Endodermal cell (in vitro differentiated cells): ENCODE results near the gene TESK2. TPM values are rescaled to one million over a fixed set of nuclear protein-coding genes. Genes with fewer than 3 reads are reported as not detected.

Experiments used
- DNase-seq: peaks from one replicate; pipeline ENCODE4 v3.0.0-alpha.2; 2017
- H3K27ac ChIP-seq: 2 replicates; pipeline ENCODE4 v1.5.1; 2013; ENCODE audit warnings: mild to moderate bottlenecking, low read depth, low read length, moderate library complexity
- H3K27me3 ChIP-seq: 2 replicates; pipeline ENCODE4 v1.6.1; 2013; ENCODE audit warnings: mild to moderate bottlenecking, low read length, moderate library complexity; ENCODE audit not compliant: insufficient read depth, control insufficient read depth, poor library complexity, severe bottlenecking
- H3K36me3 ChIP-seq: 2 replicates; pipeline ENCODE4 v1.7.0; 2013; ENCODE audit warnings: mild to moderate bottlenecking, low read length, moderate library complexity; ENCODE audit not compliant: control insufficient read depth, insufficient read depth
- H3K4me1 ChIP-seq: one replicate; pipeline ENCODE4 v1.7.0; 2013; ENCODE audit warnings: low read length; ENCODE audit not compliant: control insufficient read depth, insufficient read depth
- H3K4me3 ChIP-seq: 2 replicates; pipeline ENCODE4 v1.5.1; 2013; ENCODE audit warnings: mild to moderate bottlenecking, low read length, moderate library complexity
- H3K9ac ChIP-seq: 2 replicates; pipeline ENCODE4 v1.6.1; 2013; ENCODE audit warnings: mild to moderate bottlenecking, low read length, moderate library complexity; ENCODE audit not compliant: poor library complexity, severe bottlenecking; ENCODE audit errors: extremely low read depth
- H3K9me3 ChIP-seq: 2 replicates; pipeline ENCODE4 v1.6.1; 2013; ENCODE audit warnings: mild to moderate bottlenecking, low read length, moderate library complexity; ENCODE audit not compliant: control insufficient read depth
- H3K27ac Mint-ChIP-seq: 2 replicates; pipeline ENCODE4 v1.8.0; 2020; ENCODE audit warnings: mixed read lengths
- H3K27me3 Mint-ChIP-seq: 2 replicates; pipeline ENCODE4 v1.8.0; 2021; ENCODE audit warnings: mild to moderate bottlenecking, mixed read lengths; ENCODE audit not compliant: insufficient read depth
- H3K36me3 Mint-ChIP-seq: 2 replicates; pipeline ENCODE4 v1.8.0; 2020; ENCODE audit warnings: low read depth, mixed read lengths
- H3K4me1 Mint-ChIP-seq: 2 replicates; pipeline ENCODE4 v1.8.0; 2020; ENCODE audit warnings: mixed read lengths
- H3K4me3 Mint-ChIP-seq: 2 replicates; pipeline ENCODE4 v1.8.0; 2020; ENCODE audit warnings: mild to moderate bottlenecking, moderate library complexity, mixed read lengths
- H3K9me3 Mint-ChIP-seq: 2 replicates; pipeline ENCODE4 v1.8.0; 2020; ENCODE audit warnings: mild to moderate bottlenecking, mixed read lengths
- WGBS, 2 experiments: methylation state at CpG; one replicate each; pipeline versions ENCODE4 v1.1.5 to v1.1.7; 2013; ENCODE audit warnings: missing lambda C conversion rate in 2 of 2, mixed read lengths in 1 of 2; ENCODE audit not compliant: insufficient coverage in 1 of 2, insufficient read length in 1 of 2; 5-methylcytosine and 5-hydroxymethylcytosine counted together
- total RNA-seq, 2 donors: library from RNA; stranded (reverse); fragmentation: NEBNext Ultra II Directional in 1 of 2; extraction: Animal tissue kit (Norgen Biotek cat#: 25700) in 1 of 2; gene quantifications; 2 replicates in 1 of 2; 3 replicates in 1 of 2; pipeline ENCODE4 v1.2.1, GENCODE V29; 2021
- TF ChIP-seq, protein P1 (sequence below): fragments of 200-600 bp; sonication (generic); conservative IDR thresholded peaks from 2 replicates; pipeline ENCODE4 v1.5.0; 2021; ENCODE audit warnings: antibody characterized with exemption, mild to moderate bottlenecking

TESK2 gene
- total RNA-seq, 2 donors from 2014 or later = 9.7 to 10.3 TPM

DNA sequence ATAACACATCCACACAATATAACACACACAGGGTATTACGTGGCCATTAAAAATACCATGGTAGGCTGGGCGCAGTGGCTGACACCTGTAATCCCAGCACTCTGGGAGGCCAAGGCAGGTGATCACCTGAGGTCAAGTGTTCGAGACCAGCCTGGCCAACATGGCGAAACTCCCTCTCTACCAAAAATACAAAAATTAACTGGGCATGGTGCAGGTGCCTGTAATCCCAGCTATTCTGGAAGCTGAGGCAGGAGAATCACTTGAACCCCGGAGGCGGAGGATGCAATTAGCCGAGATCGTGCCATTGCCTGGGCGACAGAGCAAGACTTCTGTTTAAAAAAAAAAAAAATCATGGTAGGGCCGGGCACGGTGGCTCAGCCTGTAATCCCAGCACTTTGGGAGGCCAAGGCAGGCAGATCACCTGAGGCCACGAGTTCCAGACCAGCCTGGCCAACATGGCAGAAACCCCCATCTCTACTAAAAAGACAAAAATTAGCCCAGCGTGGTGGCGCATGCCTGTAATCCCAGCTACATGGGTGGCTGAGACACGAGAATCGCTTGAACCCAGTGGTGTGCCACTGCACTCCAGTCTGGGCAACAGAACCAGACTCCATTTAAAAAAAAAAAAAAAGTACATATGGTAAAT lies 188.3 kb downstream of the TESK2 start:
- no peaks in the 10 kb centered on the region for H3K9me3 Mint-ChIP-seq
- peaks cover 7% of the 10 kb centered on the region for H3K4me1 ChIP-seq
- H3K4me3 ChIP-seq = peak overlapping the region; percentile 86
- no peaks in the 10 kb centered on the region for H3K27me3 Mint-ChIP-seq
- no peaks in the 10 kb centered on the region for H3K9me3 ChIP-seq
- no peak for DNase-seq
- 90 to 95% methylated on average over 8 to 16 of the region's 16 CpGs for WGBS, 2 experiments
- H3K27ac Mint-ChIP-seq = no peak overlapping the region
- H3K36me3 ChIP-seq = no peaks in the 10 kb centered on the region
- H3K36me3 Mint-ChIP-seq = no peaks in the 10 kb centered on the region
- peak overlapping the region; percentile 83 for H3K4me3 Mint-ChIP-seq
- no peaks in the 10 kb centered on the region for H3K27me3 ChIP-seq
- peak overlapping the region; percentile 65 for H3K9ac ChIP-seq
- TF ChIP-seq, protein P1, sequence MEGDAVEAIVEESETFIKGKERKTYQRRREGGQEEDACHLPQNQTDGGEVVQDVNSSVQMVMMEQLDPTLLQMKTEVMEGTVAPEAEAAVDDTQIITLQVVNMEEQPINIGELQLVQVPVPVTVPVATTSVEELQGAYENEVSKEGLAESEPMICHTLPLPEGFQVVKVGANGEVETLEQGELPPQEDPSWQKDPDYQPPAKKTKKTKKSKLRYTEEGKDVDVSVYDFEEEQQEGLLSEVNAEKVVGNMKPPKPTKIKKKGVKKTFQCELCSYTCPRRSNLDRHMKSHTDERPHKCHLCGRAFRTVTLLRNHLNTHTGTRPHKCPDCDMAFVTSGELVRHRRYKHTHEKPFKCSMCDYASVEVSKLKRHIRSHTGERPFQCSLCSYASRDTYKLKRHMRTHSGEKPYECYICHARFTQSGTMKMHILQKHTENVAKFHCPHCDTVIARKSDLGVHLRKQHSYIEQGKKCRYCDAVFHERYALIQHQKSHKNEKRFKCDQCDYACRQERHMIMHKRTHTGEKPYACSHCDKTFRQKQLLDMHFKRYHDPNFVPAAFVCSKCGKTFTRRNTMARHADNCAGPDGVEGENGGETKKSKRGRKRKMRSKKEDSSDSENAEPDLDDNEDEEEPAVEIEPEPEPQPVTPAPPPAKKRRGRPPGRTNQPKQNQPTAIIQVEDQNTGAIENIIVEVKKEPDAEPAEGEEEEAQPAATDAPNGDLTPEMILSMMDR = no peak
- peaks cover 33% of the 10 kb centered on the region for H3K4me1 Mint-ChIP-seq
- H3K27ac ChIP-seq = no peak overlapping the region

DNA sequence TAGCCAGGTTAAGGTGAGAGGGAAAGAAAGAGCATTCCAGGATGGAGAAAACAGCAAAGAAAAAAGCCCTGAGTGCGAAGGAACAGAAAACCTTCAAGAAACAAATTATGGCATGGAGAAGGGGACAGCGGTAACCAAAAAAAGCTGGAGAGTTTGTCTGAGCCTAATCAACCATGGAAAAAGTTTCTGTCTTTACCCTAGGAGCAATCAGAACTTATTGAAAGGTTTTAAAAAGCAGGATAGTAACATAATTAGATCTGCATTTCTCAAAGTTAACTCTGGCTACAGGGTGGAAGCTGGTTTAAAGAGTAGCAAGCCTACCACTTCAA lies 190.3 kb downstream of the TESK2 start:
- Mint-ChIP-seq H3K36me3 (no peaks in the 10 kb centered on the region), H3K4me3 (no peak overlapping the region), H3K27ac (no peak overlapping the region), H3K4me1 (peaks cover 23% of the 10 kb centered on the region), H3K9me3 (peaks cover 3% of the 10 kb centered on the region), H3K27me3 (no peaks in the 10 kb centered on the region)
- H3K9me3 ChIP-seq = no peaks in the 10 kb centered on the region
- H3K27ac ChIP-seq = no peak overlapping the region
- no peaks in the 10 kb centered on the region for H3K27me3 ChIP-seq
- no peak for DNase-seq
- WGBS, 2 experiments = 69 to 70% methylated on average over 2 of the region's 2 CpGs
- peaks cover 7% of the 10 kb centered on the region for H3K4me1 ChIP-seq
- H3K36me3 ChIP-seq = no peaks in the 10 kb centered on the region
- no peak overlapping the region for H3K9ac ChIP-seq
- TF ChIP-seq, protein P1 = no peak
- H3K4me3 ChIP-seq = no peak overlapping the region

DNA sequence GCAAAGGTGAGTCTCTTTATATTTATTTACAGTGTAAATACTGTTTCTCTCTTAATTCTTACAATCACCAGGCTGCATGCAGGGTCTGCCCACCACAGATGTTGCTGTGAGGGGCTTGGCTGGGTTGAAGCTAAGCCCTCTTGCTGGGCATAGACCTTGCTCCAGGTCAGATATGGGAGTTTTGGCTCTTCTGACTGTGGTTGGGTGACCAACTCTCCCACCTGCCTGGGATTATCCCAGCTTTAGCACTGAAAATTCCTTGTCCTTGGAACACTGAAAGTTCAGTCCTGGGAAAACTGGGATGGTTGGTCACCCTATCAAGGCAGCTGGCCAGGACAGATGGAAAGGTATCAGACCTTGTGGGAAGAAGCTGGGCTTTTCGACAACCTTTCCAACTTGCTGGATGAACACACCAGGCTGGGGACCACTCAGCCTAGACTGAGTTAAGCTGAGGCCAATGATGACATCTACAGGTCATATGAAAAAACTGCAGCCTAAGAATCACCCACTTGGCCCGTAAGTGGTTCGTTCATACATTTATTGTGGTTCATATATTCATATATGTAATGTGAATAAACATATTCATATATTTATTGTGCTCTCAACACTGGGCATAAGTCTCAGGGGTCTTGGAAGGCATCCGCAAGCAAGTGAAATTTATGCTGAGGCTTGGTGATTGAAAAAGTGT lies 190.8 kb downstream of the TESK2 start:
- Histone ChIP-seq H3K9me3 (no peaks in the 10 kb centered on the region), H3K4me1 (peaks cover 7% of the 10 kb centered on the region), H3K27me3 (no peaks in the 10 kb centered on the region), H3K27ac (no peak overlapping the region), H3K4me3 (no peak overlapping the region), H3K9ac (no peak overlapping the region), H3K36me3 (no peaks in the 10 kb centered on the region)
- DNase-seq = peak; percentile 78
- H3K27me3 Mint-ChIP-seq = no peaks in the 10 kb centered on the region
- no peaks in the 10 kb centered on the region for H3K36me3 Mint-ChIP-seq
- WGBS, 2 experiments = 51 to 63% methylated on average over 2 to 3 of the region's 4 CpGs
- H3K4me3 Mint-ChIP-seq = no peak overlapping the region
- TF ChIP-seq, protein P1 = peak; percentile 90
- H3K27ac Mint-ChIP-seq = no peak overlapping the region
- H3K4me1 Mint-ChIP-seq = peaks cover 18% of the 10 kb centered on the region
- peaks cover 3% of the 10 kb centered on the region for H3K9me3 Mint-ChIP-seq
